Pulmonary artery endothelial cell (primary cell): ENCODE results near the gene ANXA1. TPM values are rescaled to one million over a fixed set of nuclear protein-coding genes. Genes with fewer than 3 reads are reported as not detected.

Source experiments
- DNase-seq: peaks from one replicate; pipeline ENCODE4 v3.0.0-alpha.2; 2011; ENCODE audit warnings: low read depth, low spot score
- total RNA-seq: library from RNA; depleted of rRNA; stranded (reverse); fragments of >200 nt; gene quantifications from 2 replicates; pipeline ENCODE4 v1.2.3, GENCODE V29; 2014

The ANXA1 gene
- total RNA-seq, 1 donor from 2014 or later = 472 TPM

- no peak for DNase-seq
Observed at GRCh38 chr9:73206851-73207250, 55.2 kb downstream of the ANXA1 start.

- DNase-seq = no peak
Observed at GRCh38 chr9:73210886-73211666, 59.4 kb downstream of the ANXA1 start.

DNA sequence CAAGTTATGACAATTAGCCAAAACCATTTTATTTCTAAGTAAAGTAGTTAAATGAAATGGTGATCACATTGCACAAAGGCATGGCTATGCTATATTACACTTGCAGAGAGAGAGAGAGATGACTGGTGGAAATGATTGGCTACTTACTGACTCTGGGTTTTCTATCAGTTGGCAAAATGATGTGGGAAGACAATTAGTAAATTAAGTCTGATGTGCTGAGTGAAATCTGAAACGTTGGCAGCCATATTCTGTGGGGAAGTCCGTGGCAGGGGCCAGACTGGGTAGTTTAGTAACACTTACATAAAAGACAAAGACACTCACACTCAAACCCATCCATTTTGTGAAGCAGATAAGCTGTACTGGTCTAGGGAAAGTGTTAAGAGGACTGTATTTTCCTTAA, 61.6 kb downstream of the ANXA1 start:
- no peak for DNase-seq

GRCh38 chr9:73215249-73215648, 63.6 kb downstream of the ANXA1 start:
- no peak for DNase-seq

DNA sequence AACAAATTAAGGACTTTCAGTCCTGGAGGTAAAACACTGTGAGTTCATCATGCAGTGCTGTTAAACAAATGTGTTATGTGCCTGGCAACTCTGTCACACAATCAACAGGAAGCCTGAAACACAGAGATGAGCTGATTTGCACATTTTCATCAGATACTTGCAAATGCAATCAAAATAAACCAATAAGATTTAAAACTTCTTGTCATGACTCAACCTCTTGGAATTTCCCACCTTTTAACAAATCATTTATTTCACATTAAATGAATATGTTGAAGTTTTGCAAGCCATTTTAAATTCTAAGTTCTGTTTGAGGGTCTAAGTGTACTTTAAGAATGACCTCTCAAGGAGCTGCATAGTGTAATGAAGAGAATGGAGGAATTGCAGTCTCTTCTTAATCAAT, 64.4 kb downstream of the ANXA1 start:
- DNase-seq = no peak

Other genes starting within 250 kb of the ANXA1 start
- 130 and 699 TPM in 2 replicates for gene ALDH1A1, start 198.8 kb upstream of the ANXA1 start, total RNA-seq